Left kidney (tissue), 2 donors: ENCODE data around the gene NLRP9. TPM values are rescaled to one million over a fixed set of nuclear protein-coding genes. Genes with fewer than 3 reads are reported as not detected.

Experiments
- DNase-seq: peaks from one replicate; pipeline ENCODE4 v3.0.0-alpha.2; 2013
- polyA plus RNA-seq: library from polyadenylated mRNA; unstranded; fragments of 120-200 nt; gene quantifications from one replicate; pipeline ENCODE4 v1.2.1, GENCODE V29; 2013; ENCODE audit not compliant: insufficient read length

Gene NLRP9
- polyA plus RNA-seq, 1 donor = 0.17 TPM

DNA sequence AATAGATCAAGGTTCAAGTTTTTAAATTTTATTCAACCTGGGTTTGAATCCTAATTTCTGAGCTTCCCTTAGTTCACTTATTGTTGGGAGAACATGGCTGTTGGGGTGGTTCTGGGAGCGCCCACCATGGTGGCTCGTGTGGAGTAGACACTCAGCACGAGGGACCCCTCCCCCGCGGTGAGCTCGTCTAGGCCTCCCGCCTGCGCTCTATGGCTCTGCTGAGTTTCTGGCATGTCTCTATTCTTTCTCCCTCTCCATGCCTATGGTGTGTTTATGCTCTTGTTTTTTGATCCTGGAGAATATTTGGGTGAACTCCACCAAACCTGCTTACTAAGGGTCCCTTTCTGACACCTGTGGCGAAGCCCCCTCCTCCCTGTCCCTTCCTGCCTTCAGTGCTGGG, 64.7 kb downstream of the NLRP9 start:
- no peak for DNase-seq

DNA sequence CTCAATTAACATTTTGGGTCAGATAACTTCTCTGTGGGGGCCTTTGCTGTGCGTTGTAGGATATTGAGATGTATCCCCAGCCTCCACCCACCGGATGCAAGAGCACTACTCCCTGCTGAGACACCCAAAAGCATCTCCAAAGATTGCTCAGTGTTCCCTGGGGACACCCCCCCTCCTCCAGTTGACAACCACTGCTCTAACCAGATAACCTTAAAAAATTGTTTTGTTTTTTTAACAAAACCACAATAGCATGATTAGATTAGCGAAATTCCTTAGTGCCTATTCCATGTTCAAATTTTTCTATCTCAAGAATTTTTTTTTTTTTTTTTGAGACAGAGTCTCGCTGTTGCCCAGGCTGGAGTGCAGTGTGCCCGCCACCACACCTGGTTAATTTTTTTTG, 65.8 kb downstream of the NLRP9 start:
- no peak for DNase-seq

DNA sequence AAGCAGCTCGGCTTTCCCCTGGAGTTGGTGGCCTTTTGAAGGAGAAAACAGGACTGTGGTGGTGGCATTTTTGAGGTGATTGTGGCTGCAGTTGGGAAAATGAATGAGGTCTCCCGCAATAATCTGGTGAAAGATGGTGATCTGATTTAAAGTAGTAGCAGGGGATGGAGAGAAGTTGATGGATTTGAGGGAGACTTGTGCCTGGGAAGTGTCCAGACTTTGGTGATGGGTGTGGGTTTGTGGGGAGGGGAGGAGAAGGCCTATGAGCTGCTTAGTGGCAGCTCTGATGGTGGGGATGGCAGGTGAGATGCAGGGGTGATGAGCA, 67.2 kb downstream of the NLRP9 start:
- DNase-seq = no peak

DNA sequence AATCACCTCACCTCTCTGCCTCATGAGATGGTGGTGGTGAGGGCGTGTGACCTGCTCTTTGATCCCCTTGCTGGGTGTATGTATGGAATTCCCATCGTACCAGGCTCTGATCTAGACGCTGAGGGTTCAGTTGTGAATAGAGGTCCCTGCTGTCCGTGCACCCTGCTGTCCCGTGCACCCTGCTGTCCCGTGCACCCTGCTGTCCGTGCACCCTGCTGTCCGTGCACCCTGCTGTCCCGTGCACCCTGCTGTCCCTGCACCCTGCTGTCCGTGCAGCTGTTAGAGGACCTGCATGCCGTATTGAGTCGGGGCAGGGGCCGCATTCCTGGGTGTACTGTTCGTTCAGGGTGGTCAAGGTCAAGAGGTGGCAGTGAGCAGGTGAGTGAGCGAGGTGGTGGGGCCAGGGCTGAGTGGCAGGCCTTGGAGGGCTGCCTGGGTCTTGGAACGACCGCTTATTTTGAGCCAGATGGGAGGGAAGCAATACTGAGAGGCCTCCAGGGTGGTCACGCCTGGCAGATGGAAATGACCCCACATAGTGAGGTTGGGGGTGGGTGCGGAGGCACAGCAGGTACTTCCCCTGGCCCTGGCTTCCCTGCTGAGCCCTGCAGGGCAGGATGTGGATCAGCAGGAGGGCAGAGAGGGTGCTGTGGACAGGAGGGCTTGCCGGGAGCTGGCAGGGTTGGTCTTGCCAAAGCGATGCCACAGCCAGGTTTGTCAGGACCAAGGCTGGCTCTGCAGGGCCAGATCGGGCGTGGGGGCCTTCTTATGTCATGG, 67.7 kb downstream of the NLRP9 start:
- DNase-seq = no peak

DNA sequence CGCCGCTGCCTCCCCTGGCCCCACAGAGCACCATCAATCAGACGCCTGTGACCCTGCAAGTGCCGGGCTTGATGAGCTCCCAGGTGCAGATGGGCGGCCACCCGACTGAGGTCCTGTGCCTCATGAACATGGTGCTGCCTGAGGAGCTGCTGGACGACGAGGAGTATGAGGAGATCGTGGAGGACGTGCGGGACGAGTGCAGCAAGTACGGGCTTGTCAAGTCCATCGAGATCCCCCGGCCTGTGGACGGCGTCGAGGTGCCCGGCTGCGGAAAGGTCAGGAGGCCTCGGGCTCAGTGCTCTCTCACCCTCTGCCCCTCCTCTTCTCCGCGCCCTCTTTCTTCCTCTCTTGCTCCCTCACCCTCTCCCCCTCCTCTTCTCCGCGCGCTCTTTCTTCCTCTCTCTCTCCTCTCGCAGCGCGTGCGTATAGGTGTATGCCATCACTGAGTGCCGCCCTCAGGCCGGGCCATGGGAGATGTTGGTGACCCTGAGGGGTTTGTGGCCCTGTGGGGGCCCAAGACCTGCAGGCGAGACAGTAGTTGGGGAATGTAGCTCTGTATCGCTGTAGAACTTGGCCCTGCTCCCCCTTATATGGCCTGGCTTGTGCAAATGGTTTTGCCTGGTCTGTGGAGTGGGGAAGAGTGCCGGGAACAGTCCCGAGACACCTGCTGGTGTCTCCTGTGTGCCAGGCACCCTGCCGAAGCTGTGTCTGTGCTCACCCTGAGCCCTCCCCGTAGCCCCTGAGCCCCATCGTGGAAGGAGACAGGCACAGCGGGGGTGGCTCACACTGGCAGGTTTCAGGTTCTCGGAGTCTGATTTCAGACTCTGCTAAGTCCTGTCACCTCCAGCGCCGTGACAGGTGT, 68.6 kb downstream of the NLRP9 start:
- no peak for DNase-seq

DNA sequence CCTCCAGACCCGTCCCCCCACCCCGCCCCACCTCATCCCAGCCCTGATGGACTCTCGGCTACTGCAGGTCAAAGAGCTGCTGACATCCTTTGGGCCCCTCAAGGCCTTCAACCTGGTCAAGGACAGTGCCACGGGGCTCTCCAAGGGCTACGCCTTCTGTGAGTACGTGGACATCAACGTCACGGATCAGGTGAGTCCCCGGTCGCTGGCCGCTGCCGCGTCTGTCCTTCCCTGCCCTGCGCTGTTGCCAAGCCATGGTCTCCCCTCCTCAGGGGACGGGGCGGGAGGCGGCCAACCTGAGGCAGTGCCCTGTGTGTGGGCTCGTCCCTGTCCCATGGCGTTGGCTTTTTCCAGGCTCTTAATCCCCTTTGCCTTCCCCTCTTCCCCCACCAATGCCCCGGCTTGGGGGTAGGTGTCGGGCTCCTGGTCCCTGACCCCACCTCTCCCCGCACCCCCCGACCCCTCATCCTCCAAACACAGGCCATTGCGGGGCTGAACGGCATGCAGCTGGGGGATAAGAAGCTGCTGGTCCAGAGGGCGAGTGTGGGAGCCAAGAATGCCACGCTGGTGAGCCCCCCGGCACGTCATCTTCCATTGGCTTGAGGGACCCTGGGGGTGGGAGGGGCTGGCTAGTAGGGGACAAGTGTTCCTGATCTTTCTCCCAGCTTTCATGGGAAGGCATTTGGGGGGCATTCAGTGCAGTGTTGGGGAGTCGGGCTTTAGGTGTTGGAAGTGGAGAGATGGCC, 69.4 kb downstream of the NLRP9 start:
- DNase-seq = no peak

DNA sequence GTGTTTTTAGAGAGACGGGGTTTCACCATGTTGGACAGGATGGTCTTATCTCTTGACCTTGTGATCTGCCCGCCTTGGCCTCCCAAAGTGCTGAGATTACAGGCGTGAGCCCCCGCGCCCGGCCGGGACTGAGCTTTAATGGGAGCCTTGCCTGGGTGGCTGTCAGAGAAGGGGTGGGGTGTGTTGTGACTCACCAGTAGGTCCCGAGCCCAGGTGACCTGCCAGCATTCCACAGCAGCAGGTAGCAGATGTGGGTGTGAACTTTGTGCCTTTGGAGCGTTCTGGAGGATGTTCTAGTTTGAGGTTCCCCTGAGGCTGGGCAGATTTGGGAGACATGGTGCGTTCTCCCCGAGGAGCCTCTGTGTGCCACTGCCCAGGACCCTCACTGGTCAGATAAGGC, 70.2 kb downstream of the NLRP9 start:
- DNase-seq = no peak

DNA sequence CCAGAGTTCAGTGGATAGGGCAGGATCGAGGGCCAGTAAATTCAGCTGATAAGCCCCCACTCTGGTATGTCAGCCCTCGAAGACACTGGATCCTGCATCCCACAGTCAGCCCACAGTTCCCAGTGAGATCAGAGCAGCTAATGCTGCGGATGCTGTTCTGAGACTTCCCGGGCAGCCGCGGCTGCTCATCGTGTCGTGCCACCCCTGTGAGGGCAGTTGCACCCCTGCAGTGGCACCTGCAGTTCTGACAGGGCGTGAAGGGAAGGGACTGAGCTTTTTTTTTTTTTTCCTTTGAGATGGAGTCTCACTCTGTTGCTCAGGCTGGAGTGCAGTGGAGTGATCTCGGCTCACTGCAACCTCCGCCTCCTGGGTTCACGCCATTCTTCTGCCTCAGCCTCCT, 70.7 kb downstream of the NLRP9 start:
- no peak for DNase-seq

DNA sequence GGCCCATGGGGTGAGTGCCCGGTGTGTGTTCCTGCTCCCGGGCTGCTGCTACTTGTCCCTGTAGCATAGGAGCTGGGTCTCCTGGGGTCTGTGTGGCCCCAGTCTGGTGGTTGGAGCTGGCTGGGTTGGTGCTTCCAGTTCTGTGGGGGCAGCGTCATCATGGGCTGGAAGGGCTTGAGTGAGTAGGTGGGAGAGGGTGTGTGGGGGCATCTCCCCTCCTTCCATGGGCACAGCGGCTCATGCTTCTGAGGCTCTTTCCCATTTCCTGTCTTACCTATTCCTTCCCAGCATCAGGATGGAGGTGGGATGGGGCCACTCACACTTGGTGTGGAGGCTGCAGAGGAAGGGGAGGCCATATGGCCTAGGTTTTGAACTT, 71.2 kb downstream of the NLRP9 start:
- DNase-seq = no peak

DNA sequence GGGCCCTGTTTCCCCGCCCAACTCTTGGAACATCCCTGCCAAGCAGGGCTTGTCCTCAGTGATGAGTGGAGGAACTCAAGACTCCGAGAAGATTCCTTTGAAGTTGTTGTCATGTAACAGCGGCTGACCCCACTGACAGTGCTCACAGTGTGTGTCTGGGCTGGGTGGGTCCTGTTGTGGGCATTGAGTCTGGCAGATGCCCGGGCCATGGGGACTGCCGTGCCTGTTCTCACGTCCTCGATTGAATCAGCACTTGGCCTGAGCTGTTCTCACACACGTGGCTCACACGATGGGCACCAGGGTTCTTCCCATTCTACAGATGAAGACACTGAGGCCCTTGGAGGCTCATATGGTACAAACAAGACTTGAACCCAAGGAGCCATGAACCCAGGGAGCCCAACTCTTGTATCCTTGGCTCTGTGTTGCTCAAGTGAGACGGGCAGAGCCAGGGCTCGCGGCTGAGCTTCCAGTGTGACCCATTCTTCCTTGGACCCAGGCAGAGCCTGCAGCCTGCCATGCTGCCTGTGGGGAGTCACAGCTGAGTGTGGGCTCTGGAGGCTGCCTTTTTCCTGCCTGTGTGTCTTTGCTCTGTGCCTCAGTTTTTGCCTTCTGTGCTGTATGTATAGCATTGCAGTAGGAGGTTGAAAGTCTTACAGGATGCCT, 71.7 kb downstream of the NLRP9 start:
- DNase-seq = no peak

DNA sequence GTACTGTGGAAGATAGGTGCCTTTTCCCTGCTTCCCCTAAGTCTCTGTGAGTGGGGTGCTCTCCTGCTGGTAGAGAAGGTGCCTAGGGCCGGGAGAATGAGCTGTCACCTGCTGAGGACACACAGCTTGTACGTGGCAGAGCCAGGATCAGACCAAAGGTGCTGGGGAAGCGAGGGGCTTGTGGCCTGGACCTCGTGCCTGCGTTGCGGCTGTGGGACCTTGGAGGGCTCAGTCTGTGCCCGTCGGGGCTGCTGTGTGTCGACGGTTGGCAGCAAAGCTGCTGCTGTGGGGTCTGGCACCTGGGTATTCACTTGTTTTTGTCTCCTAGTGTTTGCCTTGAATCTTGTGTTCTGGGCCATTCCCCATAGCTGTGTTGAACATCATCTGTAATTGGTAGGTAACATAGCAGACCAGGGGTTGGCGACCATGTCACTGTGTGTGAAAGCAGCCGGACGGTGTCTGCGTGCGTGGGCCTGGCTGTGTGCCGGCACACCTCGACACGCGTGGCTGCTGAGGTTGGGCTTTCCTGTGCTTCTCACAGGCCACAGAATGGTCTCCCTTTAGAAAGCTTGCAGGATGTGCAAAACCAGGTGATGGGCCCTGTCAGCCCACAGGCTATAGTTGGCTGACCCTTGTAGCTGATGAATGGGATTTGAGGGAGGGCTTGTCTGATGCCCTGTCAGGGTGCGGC, 74.2 kb downstream of the NLRP9 start:
- no peak for DNase-seq

DNA sequence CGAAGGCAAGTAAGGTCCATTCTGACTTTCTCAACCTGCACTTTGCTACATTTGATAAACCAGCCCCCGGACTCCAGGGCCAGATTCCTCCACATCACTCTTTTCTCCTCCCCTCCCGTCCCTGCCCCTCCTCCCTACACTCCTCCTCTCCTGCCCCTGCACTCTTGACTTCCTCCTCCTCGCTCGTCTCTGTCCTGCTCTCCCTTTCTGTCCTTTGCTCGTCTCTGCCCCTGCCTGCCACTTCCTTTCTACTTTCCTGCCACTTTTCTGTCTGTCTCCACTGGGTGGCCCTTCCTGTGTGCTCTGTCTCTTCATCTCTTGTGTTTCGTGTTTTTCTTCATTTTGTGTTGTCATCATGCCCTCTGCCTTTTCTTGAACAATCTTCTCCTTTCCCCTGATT, 76.4 kb downstream of the NLRP9 start:
- DNase-seq = no peak

DNA sequence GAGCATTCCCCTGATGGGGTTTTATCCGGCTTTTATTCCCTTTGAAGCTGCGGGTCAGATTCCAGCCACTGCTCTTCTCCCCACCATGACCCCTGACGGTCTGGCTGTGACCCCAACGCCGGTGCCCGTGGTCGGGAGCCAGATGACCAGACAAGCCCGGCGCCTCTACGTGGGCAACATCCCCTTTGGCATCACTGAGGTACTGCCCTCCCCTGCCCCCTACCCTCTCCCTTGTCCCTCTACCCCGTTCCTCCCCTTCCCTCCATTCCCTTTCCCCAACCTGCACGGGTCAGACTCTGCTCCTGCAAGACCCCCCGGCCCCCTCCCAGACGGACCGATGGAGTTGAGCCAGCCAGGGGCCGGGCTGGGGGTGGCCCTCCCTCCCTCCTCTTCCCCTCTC, 77.2 kb downstream of the NLRP9 start:
- DNase-seq = no peak

DNA sequence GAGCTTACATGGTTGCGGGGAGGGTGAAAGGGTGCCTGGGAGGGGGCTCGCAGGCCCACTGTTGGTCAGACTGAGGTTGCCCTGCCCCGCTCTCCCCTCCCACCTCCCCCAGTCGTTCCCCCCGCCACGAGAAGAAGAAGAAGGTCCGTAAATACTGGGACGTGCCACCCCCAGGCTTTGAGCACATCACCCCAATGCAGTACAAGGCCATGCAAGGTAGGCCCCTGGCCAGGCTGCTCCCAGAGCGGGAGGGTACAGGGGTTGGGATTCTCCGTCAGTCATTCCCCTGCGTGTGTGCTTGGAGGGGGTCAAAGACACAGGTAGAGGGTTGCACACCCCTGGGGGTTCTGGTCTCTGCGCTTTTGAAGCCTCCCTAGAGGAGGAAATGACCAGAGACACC, 77.8 kb downstream of the NLRP9 start:
- no peak for DNase-seq

DNA sequence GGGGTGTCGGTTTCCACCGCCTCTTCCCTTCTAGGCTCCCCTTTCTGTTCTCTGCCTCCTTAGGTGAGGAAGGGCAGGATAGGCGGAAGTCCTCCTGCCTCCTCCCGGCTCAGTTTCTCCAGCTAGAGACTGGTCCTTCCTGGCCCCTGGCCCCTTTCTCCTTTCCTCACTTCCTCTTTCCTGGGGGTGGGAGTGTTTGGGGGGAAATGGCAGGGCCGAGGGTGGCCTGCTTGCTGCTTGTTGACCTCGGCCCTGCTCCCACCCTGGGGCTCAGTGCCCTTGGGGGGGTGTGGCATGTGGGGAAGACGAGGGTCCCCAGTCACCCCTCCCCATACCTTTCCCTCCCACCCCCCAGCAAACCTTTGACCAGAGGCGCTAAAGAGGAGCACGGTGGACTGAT, 78.4 kb downstream of the NLRP9 start:
- DNase-seq = no peak

DNA sequence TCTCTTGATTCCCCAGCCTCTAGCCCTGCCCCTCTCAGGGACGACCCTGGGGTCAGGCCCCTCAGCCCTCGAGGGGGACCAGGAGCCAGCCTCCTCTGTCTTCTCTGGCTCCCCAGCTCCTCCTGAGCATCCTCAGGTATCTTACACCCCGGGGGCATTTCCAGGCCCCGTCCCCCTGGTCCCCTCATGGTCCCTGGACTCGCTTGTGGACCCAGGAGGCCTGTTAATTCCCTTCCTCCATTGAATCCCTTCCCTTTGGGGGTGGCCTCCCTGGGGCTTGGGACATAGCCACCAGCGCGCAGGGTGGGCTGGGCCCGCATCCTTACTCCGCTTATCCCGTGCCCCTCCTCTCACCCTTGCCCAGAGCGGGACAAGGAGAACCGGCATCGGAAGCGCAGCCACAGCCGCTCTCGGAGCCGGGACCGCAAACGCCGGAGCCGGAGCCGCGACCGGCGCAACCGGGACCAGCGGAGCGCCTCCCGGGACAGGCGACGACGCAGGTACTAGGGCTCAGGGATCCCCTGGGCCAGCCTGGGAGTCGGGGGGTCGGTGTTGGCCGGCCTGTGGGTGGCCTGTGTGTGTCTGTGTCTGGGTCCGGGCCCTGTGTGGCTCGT, 79.2 kb downstream of the NLRP9 start:
- no peak for DNase-seq

Other genes with a start within 250 kb of the NLRP9 start
- 1.1 TPM for gene SSC5D, start 250.0 kb downstream of the NLRP9 start, polyA plus RNA-seq
- gene SBK2, start 201.3 kb downstream of the NLRP9 start, polyA plus RNA-seq = 1.1 TPM
- gene SBK3, start 192.9 kb downstream of the NLRP9 start, polyA plus RNA-seq = 0.58 TPM
- gene ZNF579, start 157.6 kb downstream of the NLRP9 start, polyA plus RNA-seq = 16.1 TPM
- 20.7 TPM for gene FIZ1, start 138.9 kb downstream of the NLRP9 start, polyA plus RNA-seq
- gene ZNF524, start 138.1 kb downstream of the NLRP9 start, polyA plus RNA-seq = 5.4 TPM
- gene ZNF865, start 132.8 kb downstream of the NLRP9 start, polyA plus RNA-seq = 6.3 TPM
- 10.0 TPM for gene ZNF784, start 113.8 kb downstream of the NLRP9 start, polyA plus RNA-seq
- 39.9 TPM for gene ZNF580, start 97.4 kb downstream of the NLRP9 start, polyA plus RNA-seq
- gene ZNF581, start 94.8 kb downstream of the NLRP9 start, polyA plus RNA-seq = 20.7 TPM
- 19.3 TPM for gene CCDC106, start 90.2 kb downstream of the NLRP9 start, polyA plus RNA-seq
- gene U2AF2, start 83.4 kb downstream of the NLRP9 start, polyA plus RNA-seq = 164 TPM
- gene EPN1, start 63.2 kb downstream of the NLRP9 start, polyA plus RNA-seq = 83.3 TPM
- not detected for gene RFPL4A, start 20.7 kb upstream of the NLRP9 start, polyA plus RNA-seq
- 0.25 TPM for gene RFPL4AL1, start 30.7 kb upstream of the NLRP9 start, polyA plus RNA-seq
- gene NLRP11, start 93.6 kb upstream of the NLRP9 start, polyA plus RNA-seq = 0.25 TPM
- not detected for gene NLRP4, start 98.1 kb upstream of the NLRP9 start, polyA plus RNA-seq
- not detected for gene NLRP13, start 193.9 kb upstream of the NLRP9 start, polyA plus RNA-seq
- gene NLRP8, start 209.4 kb upstream of the NLRP9 start, polyA plus RNA-seq = 0.03 TPM
- gene NLRP5, start 248.4 kb upstream of the NLRP9 start, polyA plus RNA-seq = not detected